KBM-7 (cell line): ENCODE measurements around the gene PRUNE2.
A peak's percentile ranks its signal among the peaks of the same experiment; 100 is the strongest.

Experiments
- DNase-seq: peaks from one replicate; pipeline ENCODE4 v3.0.0-alpha.2; 2015
- in situ Hi-C: fragments of 300-500 bp; cut with MboI; formaldehyde crosslinking; loops from 2 replicates; pipeline ENCODE4 v1.14.3; 2020; ENCODE audit warnings: low sequenced_read_pairs, low pct_unique_long_range_greater_than_20kb, mixed read lengths

The PRUNE2 gene

DNA sequence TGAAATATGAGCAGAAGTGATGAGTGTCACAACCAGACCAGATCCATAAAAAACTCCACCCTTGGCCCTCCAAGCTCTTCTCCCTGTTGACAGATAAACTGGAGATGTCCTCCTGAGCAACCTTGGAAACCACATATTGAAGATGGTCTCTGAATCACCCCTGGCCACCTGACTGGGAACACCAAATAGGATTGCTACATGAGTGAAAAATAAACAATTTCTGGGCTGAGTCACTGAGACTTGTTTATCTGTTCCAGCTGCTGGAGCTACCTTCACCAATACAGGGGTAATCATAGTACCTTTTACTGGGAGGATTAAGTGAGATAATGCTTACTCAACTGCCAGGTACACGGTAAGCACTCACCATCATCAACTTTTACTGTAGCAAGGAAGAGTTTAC is 88.4 kb downstream of the PRUNE2 start:
- no peak for DNase-seq
- in situ Hi-C loops: no loop called here

DNA sequence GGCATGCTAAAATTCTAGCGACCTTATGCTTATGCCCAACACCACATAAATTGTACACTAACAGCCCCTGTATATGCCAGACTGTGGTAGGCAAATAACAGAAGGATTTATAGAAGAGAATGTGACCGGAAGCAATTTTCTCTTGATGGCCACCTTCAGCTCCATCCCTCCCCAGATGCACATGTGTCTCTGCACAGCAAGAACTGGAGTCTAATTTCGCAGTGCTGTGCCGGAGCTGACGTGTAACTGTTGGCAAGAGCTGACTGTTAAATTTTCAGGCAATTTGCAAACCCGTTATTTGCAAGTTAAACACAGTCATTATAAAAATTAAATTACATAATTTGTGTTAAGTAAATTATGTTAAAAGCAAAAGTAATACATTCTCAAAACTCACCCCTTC is 93.3 kb downstream of the PRUNE2 start:
- in situ Hi-C loops: no loop called here
- DNase-seq: no peak

DNA sequence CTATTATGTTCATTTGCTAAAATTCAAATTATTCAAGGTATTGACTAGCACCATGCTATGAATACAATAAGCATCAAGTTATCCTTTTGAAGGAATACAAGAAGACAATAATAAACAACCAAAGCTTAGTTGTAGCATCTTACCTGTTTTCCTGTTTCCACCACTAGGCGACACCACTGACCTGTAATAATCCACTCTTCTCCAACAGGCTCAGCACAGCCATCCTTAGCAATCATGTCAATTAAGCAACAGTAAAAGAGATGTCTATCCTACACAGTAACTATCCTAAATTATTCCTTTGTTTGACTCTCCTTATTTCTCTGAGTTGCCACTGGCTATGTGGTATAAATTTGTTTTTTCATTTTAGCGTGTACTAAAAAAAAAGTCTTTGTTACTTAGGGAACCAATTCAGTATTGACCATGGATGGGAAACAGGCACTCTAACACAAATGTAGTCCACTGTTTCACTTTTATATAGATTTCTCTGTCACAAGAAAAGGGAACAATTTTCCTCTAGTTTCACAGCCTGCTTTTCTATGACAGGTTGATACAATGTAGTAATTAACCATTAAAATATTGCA is 95.4 kb downstream of the PRUNE2 start:
- peak; percentile 59 for DNase-seq
- in situ Hi-C loops: no loop called here

DNA sequence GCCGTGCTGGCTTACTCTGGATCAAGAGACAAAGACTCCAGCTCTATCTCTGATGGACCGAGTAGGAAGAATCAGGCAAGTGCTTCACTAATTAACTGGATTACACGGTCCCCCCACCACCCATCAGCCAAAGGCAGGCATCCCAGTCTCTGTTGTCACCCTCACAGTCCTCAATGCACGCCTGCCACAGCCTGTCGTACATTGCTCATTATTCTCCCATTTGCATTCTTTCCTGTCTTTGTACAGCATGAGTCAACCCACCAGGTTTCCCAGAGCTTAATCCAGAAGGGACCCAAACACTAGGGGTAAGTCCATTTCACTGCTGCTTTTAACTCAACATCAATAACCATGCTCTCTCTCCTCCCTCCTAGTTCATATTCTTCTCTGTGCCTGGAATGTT is 97.3 kb downstream of the PRUNE2 start:
- no peak for DNase-seq
- in situ Hi-C loops: no loop called here

DNA sequence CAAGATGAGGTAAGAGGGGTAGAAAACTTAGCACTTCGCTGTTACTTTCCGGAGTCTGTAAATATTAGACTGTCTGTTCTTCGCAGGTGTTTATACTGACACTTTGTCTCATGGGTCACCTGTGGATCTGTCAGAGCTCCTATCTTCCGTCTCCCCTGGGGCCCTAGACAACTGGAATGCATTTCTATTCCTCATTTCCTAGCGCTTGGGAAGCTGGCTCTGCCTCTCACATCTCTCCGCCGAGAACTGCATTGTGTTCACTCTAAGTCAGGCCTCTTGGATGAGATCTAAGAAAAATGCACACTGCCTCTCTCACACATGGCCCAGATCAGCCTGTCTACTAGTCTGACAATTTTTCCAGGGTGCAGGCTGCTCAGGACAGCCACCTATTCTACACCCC is 102.2 kb downstream of the PRUNE2 start:
- no peak for DNase-seq
- in situ Hi-C loops: no loop called here

DNA sequence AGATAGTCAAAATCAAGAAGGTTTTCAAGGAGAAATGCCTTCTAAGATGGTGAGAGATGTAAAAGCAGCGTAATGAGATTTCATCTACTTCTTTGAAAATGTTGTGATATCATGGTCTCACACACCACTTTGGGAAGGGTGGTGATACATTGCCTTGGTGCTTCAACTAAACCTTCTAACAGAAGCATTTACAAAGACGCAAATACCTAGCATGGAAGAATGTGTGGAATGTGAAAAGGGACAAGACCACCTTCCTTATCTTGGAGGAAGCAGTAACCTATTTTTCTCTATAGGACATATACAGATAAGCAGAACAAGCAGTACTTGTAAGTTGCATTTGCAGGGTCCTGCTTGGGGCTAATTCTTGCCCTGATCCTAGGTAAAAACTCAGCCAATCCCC is 102.8 kb downstream of the PRUNE2 start:
- in situ Hi-C loops: no loop called here
- no peak for DNase-seq

DNA sequence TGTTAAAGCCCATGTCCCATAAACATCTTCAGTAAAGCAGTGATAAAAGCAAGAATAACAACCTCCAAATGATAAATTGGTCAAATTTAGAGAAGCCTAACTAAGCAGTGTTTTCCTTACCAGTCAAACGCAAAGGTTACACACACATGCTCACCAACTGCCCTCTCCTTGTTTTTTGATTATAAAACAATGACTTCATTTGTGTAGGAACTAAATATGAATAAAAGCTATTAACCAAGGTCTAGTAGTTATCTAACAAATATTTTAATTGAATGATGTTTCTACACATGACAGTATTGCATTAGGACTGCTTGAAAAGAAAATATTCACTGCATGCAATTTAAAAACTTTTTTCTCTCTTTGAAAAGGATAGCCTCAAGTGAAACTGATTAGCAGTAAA is 105.0 kb downstream of the PRUNE2 start:
- DNase-seq: no peak
- in situ Hi-C loops: no loop called here

DNA sequence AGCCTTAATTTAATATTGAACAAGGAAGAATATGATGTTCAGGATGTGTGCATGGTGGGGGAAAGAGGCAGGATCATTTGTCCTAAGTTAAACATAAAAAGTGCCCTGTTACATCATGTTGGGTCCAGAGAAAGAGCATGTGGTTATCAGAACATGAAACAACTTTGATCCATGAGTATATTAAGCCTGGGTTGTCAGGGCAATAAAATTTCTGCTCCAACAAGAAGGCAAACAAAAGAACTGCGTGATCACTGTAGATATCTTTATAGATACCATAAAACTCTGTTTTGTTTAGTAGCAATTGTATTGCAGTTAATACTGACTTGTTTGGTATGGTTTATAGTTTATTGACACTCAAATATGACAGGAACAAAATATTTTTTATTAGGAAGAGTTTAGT is 106.4 kb downstream of the PRUNE2 start:
- in situ Hi-C loops: no loop called here
- no peak for DNase-seq

DNA sequence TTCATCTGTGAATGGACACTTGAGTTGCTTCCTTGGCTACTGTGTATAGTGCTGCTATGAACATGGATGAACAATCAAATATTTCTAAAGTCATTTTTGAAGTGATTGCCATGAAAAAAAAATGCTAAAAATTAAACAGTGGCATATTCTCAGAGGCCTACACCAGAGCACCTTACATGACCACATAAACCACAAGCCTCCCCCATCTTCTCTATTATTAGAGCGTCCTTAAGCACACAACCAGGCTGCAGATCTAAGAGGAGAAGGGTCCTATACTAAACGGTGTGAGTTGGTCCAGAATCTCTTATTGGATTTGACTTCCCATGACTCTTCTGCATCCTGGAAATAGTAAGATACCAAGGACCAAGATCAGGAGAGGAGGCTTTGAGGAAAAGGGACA is 107.4 kb downstream of the PRUNE2 start:
- peak; percentile 21 for DNase-seq

DNA sequence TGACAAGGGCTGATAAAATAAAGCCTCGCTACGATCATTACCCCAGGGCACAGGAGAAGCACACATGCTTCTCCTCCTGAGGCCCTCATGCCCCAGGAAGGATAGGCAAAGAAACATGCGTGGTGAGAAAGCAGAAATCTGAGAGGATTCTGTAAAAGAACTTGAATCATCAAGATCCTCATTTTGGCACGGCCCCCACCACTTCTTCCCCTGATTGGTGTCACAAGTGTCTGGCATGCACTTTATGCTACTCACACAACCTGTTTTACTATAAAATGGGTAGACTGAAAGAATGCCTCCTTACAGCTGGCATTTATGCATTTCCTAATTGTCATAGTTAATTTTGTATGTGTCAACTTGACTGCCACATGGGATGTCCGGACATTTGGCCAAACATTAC is 109.6 kb downstream of the PRUNE2 start:
- no peak for DNase-seq
- in situ Hi-C loops: no loop called here

More for the DNA sequence above, 107.4 kb downstream of the PRUNE2 start:
- in situ Hi-C loops: no loop called here

DNA sequence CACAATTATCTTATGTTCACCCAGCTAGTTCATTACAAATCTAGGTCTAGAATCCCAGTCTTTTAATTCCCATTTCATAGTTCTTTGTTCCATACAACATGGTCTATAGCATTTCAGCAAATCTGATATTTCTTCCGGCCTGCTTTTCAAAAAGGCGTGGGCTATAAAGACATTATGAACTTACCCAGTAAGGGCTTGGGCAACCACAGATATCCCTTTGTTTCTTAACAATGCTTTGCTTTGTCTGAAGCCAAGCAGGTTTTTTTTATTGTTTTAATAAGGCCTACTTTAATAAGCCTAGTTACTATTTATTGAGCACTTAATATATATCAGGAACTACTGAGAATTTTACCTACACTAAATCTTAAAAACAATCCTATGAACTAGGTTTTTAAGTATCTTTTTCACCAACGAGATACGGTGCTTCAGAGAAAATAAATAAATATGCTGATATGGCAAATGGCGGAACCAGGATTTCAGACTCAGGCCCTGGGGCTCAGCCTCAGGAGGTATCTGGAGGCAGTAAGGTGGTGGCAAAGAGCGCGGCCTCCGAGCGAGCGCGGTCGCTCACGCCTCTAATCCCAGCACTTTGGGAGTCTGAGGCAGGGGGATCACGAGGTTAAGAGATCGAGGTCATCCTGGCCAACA is 112.0 kb downstream of the PRUNE2 start:
- in situ Hi-C loops: no loop called here
- DNase-seq: no peak

DNA sequence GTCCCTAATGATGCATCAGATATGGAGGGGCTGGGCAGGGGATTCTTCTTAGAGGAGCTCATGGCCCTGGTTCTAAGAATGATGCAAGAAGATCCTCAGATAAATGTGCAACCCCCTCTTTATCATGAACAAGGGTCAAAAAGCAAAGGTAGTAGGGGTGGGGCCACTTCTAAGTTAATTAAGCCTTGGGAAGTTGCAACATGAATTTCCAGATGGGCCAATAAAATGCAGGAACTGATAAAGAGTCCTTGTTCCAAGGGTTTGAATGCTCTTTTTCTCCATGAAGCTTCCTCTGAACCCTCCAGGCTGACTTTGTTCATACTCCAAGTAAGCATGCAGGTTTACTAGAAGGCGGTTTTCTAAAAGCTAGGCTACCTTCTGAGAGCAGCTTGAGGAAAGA is 116.1 kb downstream of the PRUNE2 start:
- in situ Hi-C loops: no loop called here
- DNase-seq: no peak

DNA sequence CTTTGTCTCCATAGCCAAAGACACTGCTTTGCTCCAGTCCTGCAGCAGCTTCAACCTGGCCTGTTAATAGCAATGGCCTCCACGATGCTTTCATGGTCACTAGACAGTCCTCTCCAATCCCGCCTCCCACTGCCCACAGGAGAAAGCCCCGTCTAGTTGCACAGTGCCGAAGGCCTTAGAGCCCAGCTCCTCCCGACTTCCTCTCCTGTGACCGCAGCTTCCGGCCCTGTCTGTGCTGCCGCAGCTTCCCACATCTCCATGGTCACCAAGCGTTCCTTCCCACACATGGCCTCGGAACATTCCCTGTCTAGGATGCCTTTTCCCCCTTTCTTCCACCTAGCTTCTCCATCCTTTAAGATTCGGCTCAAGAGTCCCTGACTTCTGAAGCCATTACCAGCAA is 118.2 kb downstream of the PRUNE2 start:
- in situ Hi-C loops: no loop called here
- peak; percentile 64 for DNase-seq

DNA sequence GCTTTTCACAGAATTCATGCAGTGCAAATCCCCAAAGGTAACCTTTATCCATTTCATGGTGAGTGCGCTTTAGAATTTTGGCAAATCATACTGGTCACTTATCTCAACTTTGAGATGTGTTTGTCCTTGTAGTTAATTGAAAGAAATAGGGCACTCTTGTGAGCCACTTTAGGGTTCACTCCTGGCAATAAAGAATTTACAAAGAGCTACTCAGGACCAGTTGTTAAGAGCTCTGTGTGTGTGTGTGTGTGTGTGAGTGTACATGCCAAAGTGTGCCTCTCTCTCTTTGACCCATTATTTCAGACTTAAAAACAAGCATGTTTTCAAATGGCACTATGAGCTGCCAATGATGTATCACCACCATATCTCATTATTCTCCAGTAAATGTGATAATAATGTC is 120.4 kb downstream of the PRUNE2 start:
- DNase-seq: no peak
- in situ Hi-C loops: no loop called here

DNA sequence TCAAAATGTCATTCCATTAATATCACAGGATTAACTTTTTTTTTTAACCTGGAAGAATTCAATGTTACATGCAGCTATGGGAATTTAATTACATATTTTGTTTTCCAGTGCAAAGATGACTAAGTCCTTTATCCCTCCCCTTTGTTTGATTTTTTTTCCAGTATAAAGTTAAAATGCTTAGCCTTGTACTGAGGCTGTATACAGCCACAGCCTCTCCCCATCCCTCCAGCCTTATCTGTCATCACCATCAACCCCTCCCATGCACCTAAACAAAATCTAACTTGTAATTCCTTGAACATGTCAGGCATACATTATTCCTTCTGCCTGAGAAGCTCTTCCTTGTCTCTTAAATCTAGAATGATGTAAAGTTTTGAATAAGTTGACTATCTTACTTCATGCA is 121.0 kb downstream of the PRUNE2 start:
- in situ Hi-C loops: no loop called here
- DNase-seq: no peak

DNA sequence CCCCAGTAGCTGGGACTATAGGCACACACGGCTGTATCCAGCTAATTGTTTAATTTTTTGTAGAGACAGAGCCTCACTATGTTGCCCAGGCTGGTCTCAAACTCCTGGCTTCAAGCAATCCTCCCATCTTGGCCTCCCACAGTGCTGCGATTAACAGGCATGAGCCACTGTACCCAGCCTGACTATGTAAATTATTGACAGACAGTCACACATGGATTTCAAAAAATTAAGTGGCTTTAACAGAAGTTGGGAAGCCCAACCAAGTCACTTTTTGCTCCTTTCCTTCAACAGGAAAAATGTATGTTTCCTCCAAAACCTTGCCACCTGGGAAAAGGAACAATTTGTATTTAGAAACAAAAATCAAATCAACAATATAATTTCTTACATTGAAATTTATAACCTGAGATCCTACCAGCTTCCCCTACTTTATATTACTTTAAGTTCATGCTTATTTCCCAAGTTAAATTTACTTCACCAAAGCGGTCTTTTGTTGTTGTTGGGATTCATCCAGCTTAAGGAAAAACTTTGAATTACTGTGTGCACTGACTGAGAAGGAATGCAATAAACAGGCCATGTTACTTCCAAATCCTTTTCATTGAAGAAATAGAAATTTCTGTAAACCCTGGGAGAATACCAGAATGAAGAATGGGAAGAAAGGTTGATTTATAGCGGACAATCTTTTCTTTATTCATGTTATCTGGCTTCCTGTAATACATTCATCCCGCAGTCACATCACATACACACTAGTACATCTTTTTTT is 133.0 kb downstream of the PRUNE2 start:
- in situ Hi-C loops: loop anchor here (25.0 kb wide), 1 partner anchor 214 kb away; no protein-coding TSS in a partner anchor
- no peak for DNase-seq

DNA sequence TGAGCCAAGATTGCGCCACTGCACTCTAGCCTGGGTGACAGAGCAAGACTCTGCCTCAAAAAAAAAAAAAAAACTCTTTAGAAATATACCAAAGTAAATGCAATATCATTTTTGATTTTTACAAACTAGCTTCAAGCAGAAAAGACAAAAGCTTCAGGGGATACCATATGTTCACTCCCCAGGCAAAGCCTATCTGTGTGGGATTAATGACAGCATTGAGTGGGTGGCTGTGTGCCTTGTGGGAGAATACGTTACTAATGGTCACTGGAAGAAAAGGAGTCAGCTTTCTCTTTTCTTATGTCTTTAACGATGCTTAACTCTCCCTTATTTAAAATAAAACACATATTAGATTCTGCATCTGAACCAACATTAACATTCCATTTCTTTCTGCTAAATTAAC is 139.8 kb downstream of the PRUNE2 start:
- DNase-seq: no peak
- in situ Hi-C loops: loop anchor here (25.0 kb wide), 1 partner anchor 221 kb away; no protein-coding TSS in a partner anchor

DNA sequence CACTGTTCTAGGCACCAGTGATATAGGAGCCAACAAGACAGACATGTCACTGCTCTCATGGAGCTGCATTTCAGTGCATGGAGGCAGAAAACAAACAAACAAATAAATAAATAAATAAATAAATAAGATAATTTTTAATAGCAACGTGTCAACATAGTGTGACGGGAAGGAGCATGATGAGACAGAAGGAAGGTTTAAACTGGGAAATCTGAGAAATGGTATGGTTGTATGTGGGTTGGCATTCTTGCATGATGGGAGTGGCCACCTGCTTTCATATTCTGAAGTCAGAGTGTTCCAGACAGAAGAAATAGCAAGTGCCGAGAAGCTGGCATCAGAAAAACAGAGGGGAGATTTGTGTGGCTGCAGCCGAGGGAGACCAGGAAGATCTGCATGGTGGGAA is 141.8 kb downstream of the PRUNE2 start, which contains the start of gene PCA3:
Gene PCA3 (plus strand): TSS at position 301 of the 400 bp plus-strand sequence.
- in situ Hi-C loops: loop anchor here (25.0 kb wide), 1 partner anchor 223 kb away; no protein-coding TSS in a partner anchor

DNA sequence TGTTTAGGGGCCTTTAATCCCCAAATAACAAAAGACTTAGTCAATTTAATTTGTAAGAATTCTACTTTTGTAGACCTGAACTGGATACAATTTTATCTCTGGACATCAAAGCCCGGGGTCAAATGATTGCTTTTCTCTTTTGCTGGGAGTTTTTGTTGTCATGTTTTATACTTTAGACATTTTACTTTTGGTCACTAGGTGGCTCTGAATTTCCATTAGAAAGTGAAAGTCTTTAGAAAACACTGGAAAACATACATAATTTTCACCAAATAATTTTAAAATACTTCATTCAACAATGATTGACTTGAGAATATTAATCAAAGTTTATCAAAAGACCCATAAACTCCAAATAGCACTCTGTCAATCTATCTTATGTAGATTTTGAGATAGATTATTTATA is 144.5 kb downstream of the PRUNE2 start:
- DNase-seq: peak; percentile 17
- in situ Hi-C loops: loop anchor here (25.0 kb wide), 1 partner anchor 226 kb away; no protein-coding TSS in a partner anchor

More for the DNA sequence above, 141.8 kb downstream of the PRUNE2 start, which contains the start of gene PCA3:
- no peak for DNase-seq

DNA sequence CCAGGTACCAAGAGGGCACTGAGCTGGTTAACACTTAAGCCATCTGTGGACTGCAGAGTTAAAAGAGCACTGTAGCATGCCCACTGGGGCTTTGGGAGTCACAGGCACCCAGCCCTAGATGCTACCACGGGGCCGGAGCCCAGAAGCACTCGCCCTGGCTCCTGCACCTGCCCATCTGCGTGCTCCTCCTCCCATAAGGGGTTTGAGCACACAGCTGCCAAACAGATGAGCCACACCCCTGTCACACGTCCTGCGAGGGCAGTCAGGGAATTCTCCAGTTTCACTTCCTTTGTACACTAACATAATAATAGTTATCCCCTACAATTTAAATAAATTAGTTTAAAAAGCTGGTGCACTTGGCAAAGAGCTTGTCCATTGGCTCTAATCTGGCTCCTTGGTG is 146.2 kb downstream of the PRUNE2 start:
- in situ Hi-C loops: loop anchor here (25.0 kb wide), 1 partner anchor 228 kb away; no protein-coding TSS in a partner anchor
- DNase-seq: no peak
